ENCODE results near the gene AAK1.
A peak's percentile ranks its signal among the peaks of the same experiment; 100 is the strongest.
"Not testable (repeated sequence)": the region's sequence is repeated elsewhere in the genome, so short reads cannot be mapped to it uniquely, and the experiment has no call there.

AAK1 gene

GRCh38 chr2:69566669-69567068 is 76.9 kb downstream of the AAK1 start:
- DNase-seq, result no peak

- DNase-seq, result peak; percentile 3
Measured at GRCh38 chr2:69565431-69565839, 78.1 kb downstream of the AAK1 start.

- no peak for DNase-seq
Measured at GRCh38 chr2:69564604-69565003, 78.9 kb downstream of the AAK1 start.

- DNase-seq, result peak; percentile 22
Measured at GRCh38 chr2:69563021-69563420, 80.5 kb downstream of the AAK1 start.

- no peak for DNase-seq
Measured at GRCh38 chr2:69561101-69561500, 82.4 kb downstream of the AAK1 start.

GRCh38 chr2:69560147-69560482 is 83.4 kb downstream of the AAK1 start:
- DNase-seq, result no peak

- no peak for DNase-seq
Measured at GRCh38 chr2:69559442-69560146, 83.9 kb downstream of the AAK1 start.

GRCh38 chr2:69556008-69556407 is 87.5 kb downstream of the AAK1 start:
- no peak for DNase-seq

- DNase-seq, result no peak
Measured at GRCh38 chr2:69554981-69555380, 88.6 kb downstream of the AAK1 start.

GRCh38 chr2:69554568-69554967 is 89.0 kb downstream of the AAK1 start:
- DNase-seq, result no peak

- no peak for DNase-seq
Measured at GRCh38 chr2:69553991-69554390, 89.5 kb downstream of the AAK1 start.

- DNase-seq, result not testable (repeated sequence)
Measured at GRCh38 chr2:69550511-69550910, 93.0 kb downstream of the AAK1 start.

- no peak for DNase-seq
Measured at GRCh38 chr2:69549421-69549820, 94.1 kb downstream of the AAK1 start.

- no peak for DNase-seq
Measured at GRCh38 chr2:69547984-69548715, 95.4 kb downstream of the AAK1 start.

- no peak for DNase-seq
Measured at GRCh38 chr2:69546646-69547045, 96.9 kb downstream of the AAK1 start.

- DNase-seq, result no peak
Measured at GRCh38 chr2:69545477-69545932, 98.0 kb downstream of the AAK1 start.

GRCh38 chr2:69544951-69545350 is 98.6 kb downstream of the AAK1 start:
- DNase-seq, result no peak

GRCh38 chr2:69539549-69539908 is 104.0 kb downstream of the AAK1 start:
- DNase-seq, result no peak

- DNase-seq, result no peak
Measured at GRCh38 chr2:69538872-69539548, 104.5 kb downstream of the AAK1 start.

- no peak for DNase-seq
Measured at GRCh38 chr2:69538249-69538648, 105.3 kb downstream of the AAK1 start.

GRCh38 chr2:69535817-69536241 is 107.7 kb downstream of the AAK1 start:
- DNase-seq, result no peak

GRCh38 chr2:69531186-69531585 is 112.4 kb downstream of the AAK1 start:
- DNase-seq, result no peak

- no peak for DNase-seq
Measured at GRCh38 chr2:69529480-69529879, 114.1 kb downstream of the AAK1 start.

GRCh38 chr2:69525261-69525660 is 118.3 kb downstream of the AAK1 start:
- DNase-seq, result no peak
